Heart left ventricle (tissue), 13 donors: Measurements from ENCODE around the gene LPCAT2.

Experiments
- CTCF ChIP-seq, 12 donors: fragments of 200-600 bp; sonication (generic) in 4 of 12; IDR thresholded peaks; one replicate each; pipeline versions ENCODE4 v1.5.0 to v1.8.0; 2018 to 2022; ENCODE audit warnings: antibody characterized with exemption in 12 of 12, mild to moderate bottlenecking in 5 of 12
- POLR2A ChIP-seq, 2 donors: fragments of 450-650 bp; IDR thresholded peaks; one replicate each; pipeline ENCODE4 v1.6.1; 2017; ENCODE audit warnings: antibody characterized with exemption in 2 of 2, mild to moderate bottlenecking in 2 of 2, moderate library complexity in 2 of 2
- donor health status: ischemic (EF 13 %, LVEDD 7.1; RV severe dilation, severe dysfunction).
- donor health status: DM: no; HTN: yes; CAD: no.
- donor health status: DM: no; HTN: no; CAD: no.
- donor health status: ischemic (EF 25% LVEDD 6.9; RV normal size, moderate dysfunction).
- donor health status: ischemic (EF 25% LVEDD 5.7; RV mildly dilated, moderate dysfunction).
- donor health status: ischemic (EF 35%, LVEDD 5.7; RV mildly dilated, moderate dysfunction).
- donor health status: nonischemic (EF 11% LVEDD 7.7; RV severe dilation, severe dysfunction).
- donor health status: DM: yes; HTN: yes; CAD: no.
- donor health status: PGD.
- donor health status: ischemic (EF 29% LVEDD 5.4; RV normal size, mild dysfunction).
- donor health status: nonischemic (EF 23%, LVEDD 6.1; RV moderate dilation, normal function).

GRCh38 chr16:55567382-55567781 lies 58.5 kb downstream of the LPCAT2 start:
- no peak for TF ChIP-seq CTCF (IDR thresholded peaks at IDR 0.05)
- TF ChIP-seq POLR2A (IDR thresholded peaks at IDR 0.05), result no peak
